VCaP (cell line): ENCODE data around the gene JAM3.
"Not testable (repeated sequence)": the region's sequence is repeated elsewhere in the genome, so short reads cannot be mapped to it uniquely, and the experiment has no call there.

Source experiments
- H3K27ac ChIP-seq: fragments of 450-650 bp; 2 replicates; pipeline ENCODE4 v1.5.1; 2017
- CTCF ChIP-seq: fragments of 450-650 bp; conservative IDR thresholded peaks from 2 replicates; pipeline ENCODE4 v1.5.1; 2017; ENCODE audit warnings: mild to moderate bottlenecking, moderate library complexity

Gene JAM3

DNA sequence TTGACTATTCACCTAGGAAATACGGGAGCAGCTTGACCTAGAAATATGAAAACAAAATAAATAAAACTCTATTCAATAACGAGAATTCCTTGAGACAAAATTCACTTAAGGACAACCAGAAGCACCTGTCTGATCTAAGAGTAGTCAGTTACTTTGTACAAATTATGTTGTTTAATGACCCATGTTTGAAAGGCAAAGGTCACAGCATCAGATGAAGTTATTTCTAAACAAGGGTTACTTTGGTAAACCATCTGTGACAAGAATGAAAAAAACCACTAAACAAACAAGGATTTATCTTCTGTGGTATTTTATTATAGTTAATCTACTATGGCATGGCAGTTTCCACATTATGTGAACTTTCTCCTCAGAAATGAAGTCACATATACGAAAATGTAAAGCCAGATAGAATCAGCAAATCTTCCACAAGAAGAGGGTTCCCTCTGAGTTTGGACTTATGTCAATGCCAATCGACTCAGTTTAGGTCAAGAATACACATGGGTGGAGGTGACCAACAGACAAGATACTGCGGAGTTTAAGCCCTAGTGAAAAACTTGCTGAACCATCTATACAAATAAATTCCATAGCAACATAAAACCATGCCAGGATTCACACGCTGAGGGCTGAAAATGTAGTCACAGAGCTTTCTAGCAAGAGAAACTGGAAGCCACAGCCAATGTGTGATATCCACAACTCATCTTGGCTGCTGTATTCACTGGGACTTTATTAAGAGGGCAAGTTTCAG lies 101.5 kb downstream of the JAM3 start:
- H3K27ac ChIP-seq = peak overlapping the region; percentile 11; the same call in 1 of the 2 replicates
- TF ChIP-seq CTCF = no peak

- TF ChIP-seq CTCF = no peak
- H3K27ac ChIP-seq = peak overlapping the region; percentile 11; the same call in 1 of the 2 replicates
These were observed 102.0 kb downstream of the JAM3 start for GRCh38 chr11:134170919-134171281.

DNA sequence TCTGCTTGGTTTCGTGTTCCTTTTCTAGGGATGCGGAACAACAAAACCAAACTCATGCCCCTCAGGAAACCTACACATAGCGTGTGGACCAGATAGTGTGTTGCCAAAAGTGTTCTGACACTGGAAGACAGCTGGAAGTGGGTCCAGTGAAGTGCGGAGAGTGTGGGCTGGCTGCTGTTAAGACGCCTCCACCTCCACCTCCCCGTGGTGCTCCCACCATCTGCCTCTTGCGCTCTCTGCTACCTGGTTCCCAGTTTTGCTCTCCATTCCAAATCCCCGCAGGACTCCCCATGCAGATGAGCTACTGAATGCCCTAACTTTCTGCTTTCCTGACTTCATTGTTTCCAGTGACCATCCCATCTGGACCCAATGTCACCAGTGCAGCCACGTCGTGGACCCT lies 103.1 kb downstream of the JAM3 start:
- 0 out of 2 replicates have a peak overlapping the region, but pooled peaks have one; percentile 11 for H3K27ac ChIP-seq
- no peak for TF ChIP-seq CTCF

GRCh38 chr11:134173296-134173695 lies 104.4 kb downstream of the JAM3 start:
- TF ChIP-seq CTCF = no peak
- H3K27ac ChIP-seq = no peak overlapping the region

GRCh38 chr11:134176284-134176683 lies 107.4 kb downstream of the JAM3 start:
- no peak overlapping the region for H3K27ac ChIP-seq
- TF ChIP-seq CTCF = no peak

DNA sequence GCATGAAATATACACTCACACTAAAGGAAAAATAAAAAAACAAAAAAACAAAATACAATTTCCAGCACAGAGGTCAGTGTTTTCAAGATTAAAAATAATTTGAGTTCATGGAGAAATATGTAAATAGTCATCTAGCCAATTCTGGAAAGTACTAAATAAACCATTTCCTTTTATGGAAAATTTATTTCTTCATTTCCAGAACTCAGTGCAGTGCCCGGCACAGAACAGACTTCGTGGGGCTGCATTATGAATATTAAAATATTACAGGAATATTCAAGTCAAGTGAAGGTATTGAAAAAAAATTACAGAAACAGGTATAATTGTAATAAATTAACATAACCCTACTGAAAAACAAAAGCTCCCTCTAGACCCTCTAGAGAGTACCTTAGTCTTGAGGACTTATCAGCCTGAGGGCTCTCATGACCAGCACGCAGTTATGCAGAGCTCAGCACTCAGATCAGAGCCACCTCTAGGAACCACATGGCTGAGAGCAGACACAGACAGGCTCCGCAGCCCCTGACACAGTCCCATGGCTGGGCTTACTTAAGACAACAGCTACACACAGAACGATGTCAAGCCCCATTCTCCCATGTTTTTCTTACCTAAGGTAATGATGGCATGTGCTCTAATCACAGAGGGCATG lies 109.3 kb downstream of the JAM3 start:
- no peak for TF ChIP-seq CTCF

DNA sequence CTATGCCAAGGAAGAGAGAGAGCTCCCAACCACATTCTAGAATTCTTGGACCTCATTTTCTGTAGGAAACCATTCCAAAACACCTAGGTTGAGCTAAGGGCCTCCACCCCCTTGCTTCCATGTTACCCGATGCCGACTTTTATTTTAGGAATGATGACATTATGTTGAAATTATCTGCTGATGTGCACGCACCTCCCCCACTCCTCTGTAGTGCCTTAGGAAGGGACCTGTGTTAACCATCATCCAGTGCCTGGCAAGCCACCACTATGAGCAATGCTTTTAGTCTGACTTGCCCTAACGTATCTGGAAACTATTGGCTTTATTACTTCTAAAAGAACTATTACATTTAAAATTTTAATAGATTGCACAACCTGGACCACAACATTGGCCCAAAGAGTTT lies 112.8 kb downstream of the JAM3 start:
- H3K27ac ChIP-seq = no peak overlapping the region
- TF ChIP-seq CTCF = no peak

More for the DNA sequence above, 109.3 kb downstream of the JAM3 start:
- no peak overlapping the region for H3K27ac ChIP-seq

DNA sequence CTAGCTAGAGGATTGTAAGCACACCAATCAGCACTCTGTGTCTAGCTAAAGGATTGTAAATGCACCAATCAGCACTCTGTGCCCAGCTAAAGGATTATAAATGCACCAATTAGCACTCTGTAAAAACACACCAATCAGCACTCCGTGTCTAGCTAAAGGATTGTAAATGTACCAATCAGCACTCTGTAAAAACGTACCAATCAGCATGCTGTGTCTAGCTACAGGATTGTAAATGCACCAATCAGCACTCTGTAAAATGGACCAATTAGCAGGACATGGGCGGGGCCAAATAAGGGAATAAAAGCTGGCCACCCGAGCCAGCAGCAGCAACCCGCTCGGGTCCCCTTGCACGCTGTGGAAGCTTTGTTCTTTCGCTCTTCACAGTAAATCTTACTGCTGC lies 119.2 kb downstream of the JAM3 start:
- not testable (repeated sequence) for H3K27ac ChIP-seq
